CD4-positive, alpha-beta memory T cell (primary cell): ENCODE results near the gene RANBP3L. TPM values are rescaled to one million over a fixed set of nuclear protein-coding genes. Genes with fewer than 3 reads are reported as not detected.
"Not testable (repeated sequence)": the region's sequence is repeated elsewhere in the genome, so short reads cannot be mapped to it uniquely, and the experiment has no call there.

Experiments
- CTCF ChIA-PET: fragments of 350-600 bp; sonication (Branson Sonifier 250); formaldehyde crosslinking; loops from one replicate; lab custom pipeline; 2021; ENCODE audit warnings: inconsistent platforms; ENCODE audit not compliant: partially characterized antibody; lab: Charles Lee
- POLR2A ChIA-PET: fragments of 350-600 bp; sonication (Branson Sonifier 250); formaldehyde crosslinking; loops from one replicate; lab custom pipeline; 2021; ENCODE audit not compliant: partially characterized antibody; lab: Charles Lee
- DNase-seq, 5 donors: peaks; one replicate each; pipeline versions ENCODE4 v3.0.0 to v3.0.0-alpha.2; 2020 to 2022; ENCODE audit warnings: mixed read lengths in 1 of 5
- H3K27ac ChIP-seq: one replicate; pipeline ENCODE4 v1.7.0; 2013; ENCODE audit warnings: low read depth, low read length
- H3K27me3 ChIP-seq: 2 replicates; pipeline ENCODE4 v1.7.0; 2013; ENCODE audit warnings: mild to moderate bottlenecking, low read length, moderate library complexity; ENCODE audit not compliant: insufficient read depth
- H3K36me3 ChIP-seq: 2 replicates; pipeline ENCODE4 v1.7.0; 2013; ENCODE audit warnings: mild to moderate bottlenecking, low read length, moderate library complexity; ENCODE audit not compliant: insufficient read depth
- H3K4me1 ChIP-seq: 2 replicates; pipeline ENCODE4 v1.7.0; 2013; ENCODE audit warnings: mild to moderate bottlenecking, low read length, moderate library complexity; ENCODE audit not compliant: insufficient read depth
- H3K4me3 ChIP-seq, 2 donors: one replicate each; pipeline ENCODE4 v1.7.0; 2013; ENCODE audit warnings: low read length in 2 of 2, mild to moderate bottlenecking in 1 of 2
- H3K9me3 ChIP-seq, 2 donors: one replicate each; pipeline ENCODE4 v1.7.0; 2013; ENCODE audit warnings: low read length in 2 of 2, control low read depth in 1 of 2; ENCODE audit not compliant: control insufficient read depth in 1 of 2
- H3K27ac Mint-ChIP-seq, 7 donors: one replicate each; pipeline ENCODE4 v1.8.0; 2020 to 2021; ENCODE audit warnings: mixed read lengths in 7 of 7, mild to moderate bottlenecking in 6 of 7, inconsistent platforms in 3 of 7, moderate library complexity in 3 of 7
- H3K27me3 Mint-ChIP-seq, 2 donors: one replicate each; pipeline ENCODE4 v1.8.0; 2020 to 2021; ENCODE audit warnings: mixed read lengths in 2 of 2
- H3K36me3 Mint-ChIP-seq, 2 donors: one replicate each; pipeline ENCODE4 v1.8.0; 2020 to 2021; ENCODE audit warnings: mixed read lengths in 2 of 2, inconsistent platforms in 1 of 2, mild to moderate bottlenecking in 1 of 2
- H3K4me1 Mint-ChIP-seq, 4 donors: one replicate each; pipeline ENCODE4 v1.8.0; 2020 to 2021; ENCODE audit warnings: mixed read lengths in 4 of 4, mild to moderate bottlenecking in 1 of 4
- H3K4me3 Mint-ChIP-seq, 8 donors: one replicate each; pipeline ENCODE4 v1.8.0; 2020 to 2021; ENCODE audit warnings: mixed read lengths in 8 of 8, mild to moderate bottlenecking in 7 of 8, moderate library complexity in 6 of 8, inconsistent platforms in 3 of 8
- H3K9me3 Mint-ChIP-seq, 8 donors: one replicate each; pipeline ENCODE4 v1.8.0; 2020 to 2021; ENCODE audit warnings: mixed read lengths in 8 of 8, mild to moderate bottlenecking in 5 of 8, inconsistent platforms in 3 of 8, moderate library complexity in 1 of 8
- intact Hi-C: fragments of 100-400 bp; cut with micrococcal nuclease; formaldehyde crosslinking; loops from one replicate; pipeline ENCODE4 v1.15.1; 2023
- polyA plus RNA-seq, 2 donors: library from polyadenylated mRNA; unstranded; fragments of 300-500 nt; fragmentation: Illumina TruSeq; gene quantifications; one replicate each; pipeline ENCODE4 v1.2.3, GENCODE V29; 2021
- total RNA-seq, 2 experiments: library from RNA; stranded (reverse); gene quantifications; one replicate each; pipeline ENCODE4 v1.2.3, GENCODE V29; 2021

RANBP3L gene
- total and polyA plus RNA-seq, 4 experiments from 2014 or later: not detected

DNA sequence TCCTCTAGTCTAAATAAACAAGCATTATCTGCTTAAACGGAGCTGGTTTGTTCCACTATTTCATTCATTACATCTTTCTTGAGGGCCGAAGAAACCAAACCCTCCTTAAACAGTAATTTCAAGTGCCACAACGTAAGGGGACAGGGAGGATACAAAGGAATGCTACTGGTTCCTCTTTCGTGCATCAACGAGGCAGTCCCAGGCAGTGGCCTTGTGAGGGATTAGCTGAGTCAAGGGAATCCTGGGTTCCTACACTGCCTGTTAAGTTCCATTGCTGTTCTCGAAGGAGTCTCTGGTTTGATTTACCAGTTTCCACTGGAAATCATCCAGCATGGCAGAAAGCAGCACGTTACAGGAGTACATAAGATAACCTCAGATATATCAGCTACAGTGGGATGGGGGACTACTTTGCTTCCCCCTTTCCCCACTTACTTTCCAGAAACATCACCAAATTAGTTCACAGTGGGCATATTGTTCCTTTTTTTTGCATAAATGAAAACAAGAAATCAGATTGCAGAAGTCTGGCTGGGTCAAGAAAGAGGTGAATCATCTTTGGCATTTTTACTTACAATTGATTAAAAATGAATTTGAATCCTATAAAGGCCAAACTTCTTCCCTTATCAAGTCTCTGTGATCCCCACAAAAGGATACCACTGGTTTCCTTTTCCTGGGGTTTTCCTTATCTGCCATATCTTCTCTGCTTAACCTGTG is 2.5 kb upstream of the RANBP3L start:
- intact Hi-C loops: no loop called here
- Mint-ChIP-seq H3K4me1 (peaks cover 0 to 3% (median 0%) of the 10 kb centered on the region in 4 donors), H3K27ac (no peak overlapping the region), H3K4me3 (no peak overlapping the region), H3K27me3 (peaks cover 0 to 3% of the 10 kb centered on the region in 2 donors), H3K36me3 (no peaks in the 10 kb centered on the region), H3K9me3 (no peaks in the 10 kb centered on the region)
- Histone ChIP-seq H3K36me3 (no peaks in the 10 kb centered on the region), H3K27ac (no peak overlapping the region), H3K4me1 (no peaks in the 10 kb centered on the region), H3K27me3 (no peaks in the 10 kb centered on the region), H3K9me3 (no peaks in the 10 kb centered on the region), H3K4me3 (no peak overlapping the region)
- ChIA-PET POLR2A (no interaction called here), CTCF (no interaction called here)
- DNase-seq: no peak

DNA sequence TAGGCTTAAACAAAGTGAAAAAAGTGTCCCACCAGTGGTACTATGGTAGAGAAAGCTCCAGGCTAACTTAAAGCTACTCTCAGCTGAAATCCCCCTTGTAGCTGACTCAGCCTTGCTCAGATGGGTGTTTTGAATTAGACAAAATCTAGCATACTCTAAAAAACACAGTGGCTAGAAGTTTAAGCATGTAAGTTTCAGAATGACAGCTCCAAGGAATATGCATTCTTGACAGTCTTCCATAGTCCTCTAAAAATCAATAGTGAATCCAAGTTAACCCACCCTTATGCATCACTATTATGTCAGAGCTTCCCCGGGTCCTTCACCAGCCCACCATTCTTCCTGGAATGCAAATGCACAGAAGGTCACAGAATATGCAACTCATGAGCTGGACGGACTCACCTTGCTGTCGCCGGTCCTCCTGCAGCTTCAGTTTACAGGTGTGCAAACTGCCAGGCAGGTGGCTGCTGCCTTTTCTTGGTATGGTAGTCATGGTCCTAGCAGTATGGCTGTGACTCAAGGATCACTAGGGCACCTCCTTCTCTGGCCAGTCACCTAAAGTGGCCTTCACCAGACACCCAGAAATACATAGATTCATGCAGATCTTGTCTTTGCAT is 668 bp downstream of the RANBP3L start:
- peak overlapping the region in 1 of 7 donors; percentile 50 for H3K27ac Mint-ChIP-seq
- POLR2A ChIA-PET: no interaction called here
- no peaks in the 10 kb centered on the region for H3K4me1 ChIP-seq

DNA sequence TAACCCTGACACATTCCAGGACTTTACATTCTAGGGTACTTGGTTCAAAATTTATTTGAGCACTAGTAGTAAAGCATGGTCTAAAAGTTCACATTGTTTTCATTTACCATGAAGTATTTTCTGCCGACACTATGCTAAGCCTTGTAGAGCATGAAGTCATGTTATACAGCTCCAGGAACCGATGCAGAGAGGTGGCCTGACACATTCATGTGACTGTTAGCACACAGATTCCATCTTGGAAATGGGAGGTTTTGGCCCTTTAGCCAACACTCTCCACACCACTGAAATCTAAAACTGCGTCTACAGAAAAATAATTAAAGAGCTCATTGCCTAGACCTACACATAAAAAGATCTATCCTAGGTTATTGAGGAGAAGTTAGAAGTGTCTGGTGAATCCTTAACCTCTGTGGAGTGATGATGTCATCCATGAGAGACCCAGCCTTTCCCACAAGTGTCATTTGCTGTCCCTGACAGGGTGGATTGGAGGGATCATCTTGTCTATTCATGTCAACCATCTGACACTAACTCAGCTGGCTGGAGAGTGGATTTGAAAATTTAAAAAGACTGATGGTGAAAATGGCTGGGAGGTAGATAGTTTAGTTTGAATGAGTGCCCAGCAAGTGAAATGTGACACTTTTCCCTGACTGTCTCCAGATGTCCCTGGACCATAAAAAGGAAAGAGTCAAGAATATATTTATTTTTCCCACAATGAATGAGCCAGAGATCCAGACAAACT is 1.3 kb downstream of the RANBP3L start:
- Histone ChIP-seq H3K4me3 (no peak overlapping the region), H3K9me3 (no peaks in the 10 kb centered on the region), H3K4me1 (no peaks in the 10 kb centered on the region), H3K36me3 (no peaks in the 10 kb centered on the region), H3K27ac (no peak overlapping the region), H3K27me3 (no peaks in the 10 kb centered on the region)
- peaks cover 6 to 12% of the 10 kb centered on the region in 2 donors for H3K27me3 Mint-ChIP-seq
- CTCF ChIA-PET: no interaction called here
- intact Hi-C loops: no loop called here
- H3K9me3 Mint-ChIP-seq: no peaks in the 10 kb centered on the region
- no peaks in the 10 kb centered on the region for H3K36me3 Mint-ChIP-seq
- no peak overlapping the region for H3K27ac Mint-ChIP-seq
- POLR2A ChIA-PET: no interaction called here
- no peak for DNase-seq
- no peak overlapping the region for H3K4me3 Mint-ChIP-seq
- H3K4me1 Mint-ChIP-seq: peaks cover 0 to 2% (median 0%) of the 10 kb centered on the region in 4 donors

More for the DNA sequence above, 668 bp downstream of the RANBP3L start:
- DNase-seq: no peak
- no peaks in the 10 kb centered on the region for H3K27me3 ChIP-seq
- H3K9me3 ChIP-seq: no peaks in the 10 kb centered on the region
- H3K27ac ChIP-seq: no peak overlapping the region
- H3K27me3 Mint-ChIP-seq: peaks cover 4 to 11% of the 10 kb centered on the region in 2 donors
- no peaks in the 10 kb centered on the region for H3K36me3 Mint-ChIP-seq
- H3K4me1 Mint-ChIP-seq: peaks cover 0 to 3% (median 0%) of the 10 kb centered on the region in 4 donors
- no peaks in the 10 kb centered on the region for H3K9me3 Mint-ChIP-seq
- CTCF ChIA-PET: interaction anchor here (1.3 kb wide), 1 partner anchor 59 kb away, joined by 3 read pairs; the partner anchor contains the start of gene NADK2
- no peak overlapping the region for H3K4me3 ChIP-seq
- H3K4me3 Mint-ChIP-seq: no peak overlapping the region
- no peaks in the 10 kb centered on the region for H3K36me3 ChIP-seq
- intact Hi-C loops: no loop called here

DNA sequence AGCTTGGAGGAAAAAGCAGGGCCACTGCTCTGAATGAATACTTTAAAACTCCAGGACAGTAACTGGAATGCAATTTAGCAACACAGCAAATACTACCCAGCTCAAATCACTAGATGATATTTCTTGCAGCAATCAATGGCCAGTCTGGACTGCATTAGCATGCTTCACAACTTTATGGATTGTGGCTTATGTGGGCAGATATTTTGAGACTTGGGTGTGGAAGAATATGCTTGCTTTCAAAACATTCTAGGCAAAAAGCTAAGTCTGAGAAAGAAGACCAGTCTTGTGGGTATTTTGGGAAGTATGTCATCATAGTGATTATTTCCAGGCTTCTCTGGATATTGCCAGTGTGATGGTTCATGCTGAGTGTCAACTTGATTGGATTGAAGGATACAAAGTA is 3.1 kb downstream of the RANBP3L start:
- Histone ChIP-seq H3K36me3 (no peaks in the 10 kb centered on the region), H3K27me3 (no peaks in the 10 kb centered on the region), H3K4me3 (no peak overlapping the region), H3K9me3 (no peaks in the 10 kb centered on the region), H3K4me1 (no peaks in the 10 kb centered on the region), H3K27ac (no peak overlapping the region)
- Mint-ChIP-seq H3K36me3 (no peaks in the 10 kb centered on the region), H3K9me3 (no peaks in the 10 kb centered on the region), H3K27me3 (peaks cover 8 to 19% of the 10 kb centered on the region in 2 donors), H3K4me1 (peaks cover 0 to 2% (median 0%) of the 10 kb centered on the region in 4 donors), H3K27ac (no peak overlapping the region), H3K4me3 (no peak overlapping the region)
- ChIA-PET POLR2A (no interaction called here), CTCF (no interaction called here)
- DNase-seq: no peak
- intact Hi-C loops: no loop called here

DNA sequence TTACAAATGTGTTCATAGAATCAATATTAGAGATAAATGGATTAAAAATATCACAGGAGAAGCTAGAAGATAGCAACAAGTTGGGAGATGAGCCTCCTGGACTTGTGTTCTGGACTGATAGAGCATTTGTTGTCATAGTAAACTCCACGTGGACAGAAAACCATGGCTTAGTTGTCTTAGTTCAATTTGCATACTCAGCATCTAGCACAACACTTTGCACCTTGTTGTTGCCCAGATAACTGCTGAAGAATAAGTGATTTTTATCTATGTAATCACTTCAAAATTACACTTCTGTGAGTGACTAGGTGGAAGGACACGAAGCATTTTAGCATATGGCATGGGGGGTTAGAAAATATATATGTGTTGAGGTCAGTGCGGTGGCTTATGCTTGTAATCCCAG is 4.0 kb downstream of the RANBP3L start:
- Histone ChIP-seq H3K4me3 (no peak overlapping the region), H3K9me3 (no peaks in the 10 kb centered on the region), H3K27me3 (no peaks in the 10 kb centered on the region), H3K36me3 (no peaks in the 10 kb centered on the region), H3K4me1 (no peaks in the 10 kb centered on the region), H3K27ac (no peak overlapping the region)
- DNase-seq: no peak
- H3K27ac Mint-ChIP-seq: peak overlapping the region in 1 of 7 donors; percentile 52
- H3K4me1 Mint-ChIP-seq: peaks cover 0 to 2% (median 0%) of the 10 kb centered on the region in 4 donors
- H3K4me3 Mint-ChIP-seq: no peak overlapping the region
- H3K27me3 Mint-ChIP-seq: peaks cover 8 to 19% of the 10 kb centered on the region in 2 donors
- H3K36me3 Mint-ChIP-seq: no peaks in the 10 kb centered on the region
- H3K9me3 Mint-ChIP-seq: no peaks in the 10 kb centered on the region
- CTCF ChIA-PET: no interaction called here
- POLR2A ChIA-PET: no interaction called here
- intact Hi-C loops: no loop called here

DNA sequence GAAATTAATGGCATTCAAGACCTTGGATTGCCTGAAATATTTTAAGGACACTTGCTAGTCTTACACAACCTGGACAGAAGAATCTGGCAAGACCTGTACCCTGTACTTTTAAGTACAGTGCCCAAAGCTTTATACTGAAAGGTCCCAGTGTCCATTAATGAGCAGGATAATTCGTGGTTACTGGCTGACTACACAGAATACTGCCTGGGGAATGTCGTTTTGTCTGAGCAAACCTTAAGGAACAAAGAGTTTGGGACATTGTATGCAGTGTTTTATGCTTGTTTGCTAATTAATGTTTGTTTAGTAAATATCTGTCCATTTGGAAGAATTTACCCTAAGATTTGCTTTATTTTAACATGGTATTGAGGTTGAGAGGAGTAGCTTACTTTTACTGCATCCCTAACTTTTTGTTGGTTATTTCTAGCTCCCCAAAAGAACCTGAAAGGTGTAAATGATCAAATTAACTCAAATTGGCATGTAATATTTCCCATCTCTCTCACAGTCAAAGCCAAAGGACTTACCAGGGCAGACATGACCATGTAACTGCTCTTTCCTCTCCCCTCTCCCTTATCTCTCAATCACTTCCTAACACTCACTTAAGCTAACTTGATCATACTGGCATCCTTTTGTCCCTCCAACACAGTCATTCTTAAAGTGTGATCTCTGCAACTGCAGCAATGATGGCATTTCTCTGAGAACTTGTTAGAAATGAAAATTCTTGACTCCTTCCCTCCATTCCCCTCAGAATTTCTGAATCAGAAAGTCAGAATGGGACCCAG is 15.7 kb downstream of the RANBP3L start:
- no peaks in the 10 kb centered on the region for H3K4me1 Mint-ChIP-seq
- CTCF ChIA-PET: no interaction called here
- H3K9me3 ChIP-seq: no peaks in the 10 kb centered on the region

DNA sequence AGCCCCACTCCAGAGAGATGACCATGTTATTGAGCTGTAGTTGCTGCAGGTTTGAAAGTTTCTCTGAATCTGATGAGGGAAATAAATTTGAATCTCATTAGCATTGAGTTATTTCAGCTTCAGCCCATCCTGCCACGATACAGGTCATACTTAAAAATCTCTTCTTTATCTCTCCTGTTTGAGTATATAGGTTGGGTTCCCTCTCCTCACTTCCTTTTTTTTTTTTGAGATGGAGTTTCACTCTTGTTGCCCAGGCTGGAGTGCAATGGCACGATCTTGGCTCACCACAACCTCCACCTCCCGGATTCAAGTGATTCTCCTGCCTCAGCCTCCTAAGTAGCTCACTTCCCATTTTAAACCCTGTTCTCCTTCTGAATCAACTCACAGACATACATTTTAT is 17.9 kb downstream of the RANBP3L start:
- intact Hi-C loops, POLR2A ChIA-PET, H3K4me1 Mint-ChIP-seq, H3K27me3 ChIP-seq, H3K9me3 ChIP-seq, H3K9me3 Mint-ChIP-seq, H3K36me3 ChIP-seq, H3K4me3 ChIP-seq, DNase-seq, H3K27ac ChIP-seq, H3K4me3 Mint-ChIP-seq, H3K27me3 Mint-ChIP-seq, H3K36me3 Mint-ChIP-seq, H3K4me1 ChIP-seq, CTCF ChIA-PET: not testable (repeated sequence)
- peak overlapping the region in 1 of 7 donors; percentile 27 for H3K27ac Mint-ChIP-seq

More for the DNA sequence above, 15.7 kb downstream of the RANBP3L start:
- Mint-ChIP-seq H3K9me3 (peaks cover 0 to 4% (median 0%) of the 10 kb centered on the region in 8 donors), H3K27ac (no peak overlapping the region), H3K4me3 (no peak overlapping the region), H3K27me3 (peaks cover 3 to 4% of the 10 kb centered on the region in 2 donors), H3K36me3 (no peaks in the 10 kb centered on the region)
- POLR2A ChIA-PET: no interaction called here
- DNase-seq: no peak
- Histone ChIP-seq H3K4me3 (no peak overlapping the region), H3K4me1 (no peaks in the 10 kb centered on the region), H3K36me3 (no peaks in the 10 kb centered on the region), H3K27me3 (no peaks in the 10 kb centered on the region), H3K27ac (no peak overlapping the region)
- intact Hi-C loops: no loop called here
